Neural cell (in vitro differentiated cells): ENCODE results near the gene TNKS2. TPM values are rescaled to one million over a fixed set of nuclear protein-coding genes. Genes with fewer than 3 reads are reported as not detected.

Source experiments
- H2AFZ ChIP-seq: fragments of 200-600, 300-800 bp; sonication (generic), shearing (Covaris generic); 2 replicates; pipeline ENCODE4 v1.6.0; 2014; ENCODE audit warnings: low read depth, mild to moderate bottlenecking, antibody characterized with exemption, low read length, moderate library complexity
- H3F3A ChIP-seq: fragments of 200-600 bp; shearing (Covaris generic); 2 replicates; pipeline ENCODE4 v1.6.1; 2016; ENCODE audit warnings: mild to moderate bottlenecking, moderate library complexity, mixed read lengths, antibody characterized with exemption, low read length; ENCODE audit not compliant: insufficient read depth, poor library complexity, severe bottlenecking
- H3K27ac ChIP-seq: fragments of 200-600, 300-800 bp; sonication (generic), shearing (Covaris generic); 2 replicates; pipeline ENCODE4 v1.5.1; 2014; ENCODE audit warnings: mild to moderate bottlenecking, low read length, moderate library complexity
- H3K27me3 ChIP-seq: fragments of 300-800, 200-600 bp; sonication (generic), shearing (Covaris generic); 2 replicates; pipeline ENCODE4 v1.6.0; 2014; ENCODE audit warnings: mild to moderate bottlenecking, low read depth, low read length, moderate library complexity; ENCODE audit not compliant: insufficient read depth
- H3K36me3 ChIP-seq: fragments of 300-800, 200-600 bp; sonication (generic), shearing (Covaris generic); 2 replicates; pipeline ENCODE4 v1.5.1; 2014; ENCODE audit warnings: mild to moderate bottlenecking, antibody characterized with exemption, low read length, moderate library complexity; ENCODE audit not compliant: insufficient read depth
- H3K4me2 ChIP-seq: fragments of 300-800, 200-600 bp; sonication (generic), shearing (Covaris generic); 2 replicates; pipeline ENCODE4 v1.6.0; 2014; ENCODE audit warnings: mild to moderate bottlenecking, low read length
- H3K4me3 ChIP-seq: fragments of 300-800, 200-600 bp; sonication (generic), shearing (Covaris generic); 2 replicates; pipeline ENCODE4 v1.5.1; 2014; ENCODE audit warnings: mild to moderate bottlenecking, low read length, moderate library complexity
- H3K79me2 ChIP-seq: fragments of 200-600 bp; shearing (Covaris generic); replicated peaks from 2 replicates; pipeline ENCODE4 v1.6.0; 2014; ENCODE audit warnings: mild to moderate bottlenecking, low read length, moderate library complexity; ENCODE audit not compliant: insufficient read depth
- H3K9ac ChIP-seq: fragments of 300-800, 200-600 bp; sonication (generic), shearing (Covaris generic); 2 replicates; pipeline ENCODE4 v1.6.1; 2016; ENCODE audit warnings: mild to moderate bottlenecking, low read length, mixed read lengths
- H3K9me2 ChIP-seq: fragments of 200-600 bp; shearing (Covaris generic); 2 replicates; pipeline ENCODE4 v1.6.1; 2016; ENCODE audit warnings: mild to moderate bottlenecking, low read length, mixed read lengths; ENCODE audit not compliant: insufficient read depth
- H3K9me3 ChIP-seq: fragments of 200-600, 300-800 bp; sonication (generic), shearing (Covaris generic); 2 replicates; pipeline ENCODE4 v1.6.1; 2016; ENCODE audit warnings: mild to moderate bottlenecking, mixed run types, low read length, moderate library complexity, mixed read lengths
- H4K20me1 ChIP-seq: fragments of 200-600 bp; shearing (Covaris generic); 2 replicates; pipeline ENCODE4 v1.6.1; 2016; ENCODE audit warnings: mild to moderate bottlenecking, mixed run types; ENCODE audit not compliant: insufficient read depth
- CTCF ChIP-seq: fragments of 450-650 bp; IDR thresholded peaks from 2 replicates; pipeline ENCODE4 v1.5.1; 2014; ENCODE audit warnings: antibody characterized with exemption, mild to moderate bottlenecking, moderate library complexity; ENCODE audit not compliant: poor library complexity, severe bottlenecking
- EP300 ChIP-seq: fragments of 450-650 bp; conservative IDR thresholded peaks from 2 replicates; pipeline ENCODE4 v1.6.1; 2014; ENCODE audit warnings: antibody characterized with exemption, mild to moderate bottlenecking, moderate library complexity; ENCODE audit not compliant: poor library complexity, severe bottlenecking
- EZH2 ChIP-seq: fragments of 200-600, 300-800 bp; shearing (Covaris generic), sonication (generic); IDR thresholded peaks from 2 replicates; pipeline ENCODE4 v1.6.1; 2014; ENCODE audit warnings: antibody characterized with exemption, low read length, borderline replicate concordance, mild to moderate bottlenecking; ENCODE audit not compliant: insufficient read depth, poor library complexity, severe bottlenecking
- MXI1 ChIP-seq: fragments of 450-650 bp; conservative IDR thresholded peaks from 2 replicates; pipeline ENCODE4 v1.6.1; 2014; ENCODE audit warnings: antibody characterized with exemption, mild to moderate bottlenecking; ENCODE audit not compliant: poor library complexity, severe bottlenecking
- POLR2AphosphoS5 ChIP-seq: IDR thresholded peaks from 2 replicates; pipeline ENCODE4 v1.6.1; 2012
- RAD21 ChIP-seq: fragments of 450-650 bp; conservative IDR thresholded peaks from 2 replicates; pipeline ENCODE4 v1.6.1; 2014; ENCODE audit warnings: antibody characterized with exemption, mild to moderate bottlenecking, moderate library complexity
- REST ChIP-seq: IDR thresholded peaks from 2 replicates; pipeline ENCODE4 v1.6.1; 2012; ENCODE audit warnings: borderline replicate concordance
- SMC3 ChIP-seq: fragments of 450-650 bp; conservative IDR thresholded peaks from 2 replicates; pipeline ENCODE4 v1.6.1; 2014; ENCODE audit warnings: antibody characterized with exemption, mild to moderate bottlenecking, moderate library complexity; ENCODE audit not compliant: poor library complexity
- TAF1 ChIP-seq: IDR thresholded peaks from 2 replicates; pipeline ENCODE4 v1.6.1; 2012; ENCODE audit warnings: low read depth
- polyA plus RNA-seq: library from polyadenylated mRNA; depleted of rRNA; stranded (reverse); fragments of >200 nt; gene quantifications from 2 replicates; pipeline ENCODE4 v1.2.3, GENCODE V29; 2014

TNKS2 gene
- polyA plus RNA-seq, 1 donor from 2014 or later = 28.0 TPM

GRCh38 chr10:91813251-91813650, 15.0 kb downstream of the TNKS2 start:
- no peak overlapping the region for H3K4me2 ChIP-seq
- H2AFZ ChIP-seq = no peak overlapping the region
- H4K20me1 ChIP-seq = no peaks in the 10 kb centered on the region
- peaks cover 36% of the 10 kb centered on the region for H3K79me2 ChIP-seq
- H3K27ac ChIP-seq = no peak overlapping the region
- no peaks in the 10 kb centered on the region for H3K27me3 ChIP-seq
- H3K9me3 ChIP-seq = no peaks in the 10 kb centered on the region
- TF ChIP-seq SMC3 = no peak
- no peak for TF ChIP-seq RAD21
- no peak for TF ChIP-seq POLR2AphosphoS5
- no peak for TF ChIP-seq REST
- TF ChIP-seq TAF1 = no peak
- no peak for TF ChIP-seq EZH2
- TF ChIP-seq MXI1 = no peak
- no peak for TF ChIP-seq CTCF
- no peak for TF ChIP-seq EP300
- no peaks in the 10 kb centered on the region for H3F3A ChIP-seq
- H3K4me3 ChIP-seq = no peak overlapping the region
- H3K36me3 ChIP-seq = peaks cover 15% of the 10 kb centered on the region
- no peaks in the 10 kb centered on the region for H3K9me2 ChIP-seq
- no peak overlapping the region for H3K9ac ChIP-seq

DNA sequence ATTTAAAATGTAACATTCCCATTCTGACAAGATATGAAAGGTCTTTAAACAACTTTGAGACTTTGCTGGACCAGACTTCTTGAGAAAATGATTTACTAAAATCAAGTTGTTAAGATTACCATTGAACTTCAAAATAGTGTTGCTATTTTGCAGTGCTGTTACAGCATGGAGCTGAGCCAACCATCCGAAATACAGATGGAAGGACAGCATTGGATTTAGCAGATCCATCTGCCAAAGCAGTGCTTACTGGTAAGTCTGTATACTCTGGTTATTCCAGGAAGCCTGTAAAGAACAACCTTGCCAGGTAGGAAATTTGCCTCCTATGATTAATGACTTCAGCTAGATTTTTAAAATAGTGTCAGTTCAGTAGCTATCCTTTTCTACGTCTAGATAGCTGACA, 18.8 kb downstream of the TNKS2 start:
- Histone ChIP-seq H3K36me3 (peaks cover 17% of the 10 kb centered on the region), H2AFZ (no peak overlapping the region), H3K27me3 (no peaks in the 10 kb centered on the region), H4K20me1 (no peaks in the 10 kb centered on the region), H3K9ac (no peak overlapping the region), H3F3A (no peaks in the 10 kb centered on the region), H3K9me2 (no peaks in the 10 kb centered on the region), H3K27ac (no peak overlapping the region), H3K4me3 (no peak overlapping the region), H3K4me2 (no peak overlapping the region), H3K9me3 (no peaks in the 10 kb centered on the region), H3K79me2 (peaks cover 22% of the 10 kb centered on the region)
- TF ChIP-seq EZH2 = no peak
- no peak for TF ChIP-seq EP300
- TF ChIP-seq SMC3 = no peak
- no peak for TF ChIP-seq REST
- TF ChIP-seq MXI1 = no peak
